Loucy (cell line): ENCODE data around the gene KRT17.

Source experiments
- H2AFZ ChIP-seq: fragments of 200-600 bp; sonication (generic); 2 replicates; pipeline ENCODE4 v1.6.0; 2016; ENCODE audit warnings: antibody characterized with exemption, mild to moderate bottlenecking, low read length, moderate library complexity
- H3F3A ChIP-seq: fragments of 200-600 bp; 2 replicates; pipeline ENCODE4 v1.6.0; 2016; ENCODE audit warnings: antibody characterized with exemption, low read depth, mild to moderate bottlenecking
- H3K27me3 ChIP-seq: fragments of 200-600 bp; sonication (generic); 2 replicates; pipeline ENCODE4 v1.6.1; 2014; ENCODE audit warnings: low read length, mild to moderate bottlenecking; ENCODE audit not compliant: insufficient read depth, poor library complexity, severe bottlenecking
- H3K36me3 ChIP-seq: fragments of 200-600 bp; sonication (generic); 2 replicates; pipeline ENCODE4 v1.6.1; 2016; ENCODE audit warnings: low read length; ENCODE audit not compliant: insufficient read depth
- H3K4me1 ChIP-seq: fragments of 200-600 bp; sonication (generic); 2 replicates; pipeline ENCODE4 v1.5.1; 2014; ENCODE audit warnings: low read length, mild to moderate bottlenecking; ENCODE audit not compliant: insufficient read depth, poor library complexity, severe bottlenecking
- H3K4me2 ChIP-seq: fragments of 200-600 bp; sonication (generic); 2 replicates; pipeline ENCODE4 v1.6.0; 2014; ENCODE audit warnings: antibody characterized with exemption, low read length, low read depth, mild to moderate bottlenecking; ENCODE audit not compliant: poor library complexity, severe bottlenecking
- H3K4me3 ChIP-seq: fragments of 200-600 bp; sonication (generic); 2 replicates; pipeline ENCODE4 v1.5.1; 2014; ENCODE audit warnings: low read length, mild to moderate bottlenecking, mixed read lengths; ENCODE audit not compliant: poor library complexity, severe bottlenecking
- H3K79me2 ChIP-seq: fragments of 200-600 bp; sonication (generic); 2 replicates; pipeline ENCODE4 v1.6.1; 2014; ENCODE audit warnings: low read length; ENCODE audit not compliant: insufficient read depth
- H3K9ac ChIP-seq: fragments of 200-600 bp; sonication (generic); 2 replicates; pipeline ENCODE4 v1.6.0; 2014; ENCODE audit warnings: mild to moderate bottlenecking, low read depth, low read length, moderate library complexity; ENCODE audit not compliant: poor library complexity, severe bottlenecking
- H3K9me2 ChIP-seq: fragments of 200-600 bp; sonication (generic); replicated peaks from 2 replicates; pipeline ENCODE4 v1.6.1; 2016; ENCODE audit warnings: low read depth, low read length, mixed read lengths
- H3K9me3 ChIP-seq: fragments of 200-600 bp; sonication (generic); 2 replicates; pipeline ENCODE4 v1.6.1; 2014; ENCODE audit warnings: mild to moderate bottlenecking, antibody characterized with exemption, low read length, low read depth; ENCODE audit not compliant: insufficient read depth
- H4K20me1 ChIP-seq: fragments of 200-600 bp; sonication (generic); 2 replicates; pipeline ENCODE4 v1.6.0; 2014; ENCODE audit warnings: antibody characterized with exemption, low read length, mild to moderate bottlenecking; ENCODE audit not compliant: insufficient read depth, poor library complexity, severe bottlenecking
- EZH2phosphoT487 ChIP-seq: fragments of 200-600 bp; IDR thresholded peaks from 2 replicates; pipeline ENCODE4 v1.6.1; 2018; ENCODE audit warnings: antibody characterized with exemption, mild to moderate bottlenecking, moderate library complexity, borderline replicate concordance
- TF ChIP-seq, protein P1 (sequence below): fragments of 200-600 bp; sonication (generic); conservative IDR thresholded peaks from 2 replicates; pipeline ENCODE4 v1.5.1; 2014; ENCODE audit warnings: mild to moderate bottlenecking, antibody characterized with exemption, low read length

Gene KRT17

DNA sequence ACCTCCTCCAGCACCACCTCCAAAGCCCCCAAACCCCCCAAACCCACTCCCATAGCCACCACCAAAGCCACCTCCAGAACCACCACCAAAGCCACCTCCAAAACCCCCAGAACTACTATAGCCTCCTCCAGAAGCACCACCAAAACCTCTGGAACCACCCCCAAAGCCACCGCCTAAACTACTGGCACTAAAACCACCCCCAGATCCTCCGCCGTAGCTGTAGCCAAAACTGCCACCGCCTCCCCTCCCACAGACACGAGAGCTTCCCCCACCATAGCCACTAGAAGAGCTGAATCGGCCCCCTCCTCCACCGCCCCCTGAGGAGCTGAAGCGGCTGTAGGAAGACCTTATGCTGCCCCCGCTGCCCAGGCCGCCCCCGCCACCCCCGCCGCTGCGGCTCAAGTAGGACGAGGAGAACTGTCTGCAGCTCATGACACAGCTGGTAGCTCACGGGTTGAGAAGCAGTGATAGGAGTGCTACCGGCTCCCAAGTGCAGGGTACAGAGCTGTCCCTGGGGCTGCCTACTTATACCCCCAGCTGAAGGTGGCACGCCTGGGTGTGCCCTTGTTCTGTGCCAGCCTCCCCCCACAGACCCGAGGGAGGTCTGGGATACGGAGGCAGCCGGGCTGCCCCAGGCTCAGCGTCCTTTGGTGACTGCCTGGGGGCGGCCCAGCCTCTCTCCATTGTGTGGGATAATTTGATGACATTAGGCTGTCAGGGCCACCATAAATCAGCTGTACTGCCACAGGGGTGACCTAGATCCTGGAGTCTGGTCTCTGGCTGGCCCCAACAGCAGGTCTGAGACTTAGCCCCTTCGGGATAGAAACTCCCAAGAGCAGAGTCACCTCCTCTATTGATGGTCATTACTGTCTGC lies 52.6 kb downstream of the KRT17 start, which contains the start of gene KRT9:
TSS of gene KRT9 (minus strand) at position 499 of the 874 bp plus-strand sequence. CDS start at position 432, 67 bp downstream.
- H3K27me3 ChIP-seq = no peaks in the 10 kb centered on the region
- no peak within 1 kb of the TSS for H3K4me2 ChIP-seq
- no peaks in the 10 kb centered on the region for H3K9me2 ChIP-seq
- H3K9ac ChIP-seq = no peak within 1 kb of the TSS
- no peaks in the 10 kb centered on the region for H3K36me3 ChIP-seq
- no peaks in the 10 kb centered on the region for H3F3A ChIP-seq
- no peak within 1 kb of the TSS for H2AFZ ChIP-seq
- H3K79me2 ChIP-seq = no peaks in the 10 kb centered on the region
- no peaks in the 10 kb centered on the region for H4K20me1 ChIP-seq
- H3K4me1 ChIP-seq = no peaks in the 10 kb centered on the region
- no peak within 1 kb of the TSS for H3K4me3 ChIP-seq
- TF ChIP-seq, protein P1, sequence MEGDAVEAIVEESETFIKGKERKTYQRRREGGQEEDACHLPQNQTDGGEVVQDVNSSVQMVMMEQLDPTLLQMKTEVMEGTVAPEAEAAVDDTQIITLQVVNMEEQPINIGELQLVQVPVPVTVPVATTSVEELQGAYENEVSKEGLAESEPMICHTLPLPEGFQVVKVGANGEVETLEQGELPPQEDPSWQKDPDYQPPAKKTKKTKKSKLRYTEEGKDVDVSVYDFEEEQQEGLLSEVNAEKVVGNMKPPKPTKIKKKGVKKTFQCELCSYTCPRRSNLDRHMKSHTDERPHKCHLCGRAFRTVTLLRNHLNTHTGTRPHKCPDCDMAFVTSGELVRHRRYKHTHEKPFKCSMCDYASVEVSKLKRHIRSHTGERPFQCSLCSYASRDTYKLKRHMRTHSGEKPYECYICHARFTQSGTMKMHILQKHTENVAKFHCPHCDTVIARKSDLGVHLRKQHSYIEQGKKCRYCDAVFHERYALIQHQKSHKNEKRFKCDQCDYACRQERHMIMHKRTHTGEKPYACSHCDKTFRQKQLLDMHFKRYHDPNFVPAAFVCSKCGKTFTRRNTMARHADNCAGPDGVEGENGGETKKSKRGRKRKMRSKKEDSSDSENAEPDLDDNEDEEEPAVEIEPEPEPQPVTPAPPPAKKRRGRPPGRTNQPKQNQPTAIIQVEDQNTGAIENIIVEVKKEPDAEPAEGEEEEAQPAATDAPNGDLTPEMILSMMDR = no peak
- TF ChIP-seq EZH2phosphoT487 = no peak
- H3K9me3 ChIP-seq = no peaks in the 10 kb centered on the region
